ENCODE measurements around the gene IRF1. TPM values are rescaled to one million over a fixed set of nuclear protein-coding genes. Genes with fewer than 3 reads are reported as not detected.
"Not testable (repeated sequence)": the region's sequence is repeated elsewhere in the genome, so short reads cannot be mapped to it uniquely, and the experiment has no call there.

IRF1 gene
- polyA plus RNA-seq (ENCODE audit: low read depth in 6 of 6) = 100 to 1,000 TPM; 228 to 332 (median 296) TPM

GRCh38 chr5:132490484-132491367, at the start of gene IRF1:
Gene IRF1, minus strand, starts transcription at chr5:132490773. Its CDS starts 1,295 bp downstream, at chr5:132489478.
- ATAC-seq (ENCODE audit: low read depth in 2 of 2) = peak; percentile 70
- Mint-ChIP-seq H3K27ac (peak within 1 kb of the TSS; percentile 99 to 100 (median 99)), H3K27me3 (no peaks in the 10 kb centered on the region), H3K4me3 (peak within 1 kb of the TSS; percentile 95 to 99 (median 97)), H3K9me3 (no peaks in the 10 kb centered on the region), H3K36me3 (peaks cover 17 to 21% of the 10 kb centered on the region in 2 donors), H3K4me1 (peaks cover 55 to 80% (median 75%) of the 10 kb centered on the region in 3 donors)
- DNase-seq = peak; percentile 99

GRCh38 chr5:132540149-132540548, 49.6 kb upstream of the IRF1 start:
- Mint-ChIP-seq H3K4me3 (no peak overlapping the region), H3K36me3 (no peaks in the 10 kb centered on the region), H3K9me3 (no peaks in the 10 kb centered on the region), H3K4me1 (peaks cover 0 to 2% (median 0%) of the 10 kb centered on the region in 3 donors), H3K27me3 (peaks cover 0 to 15% (median 8%) of the 10 kb centered on the region in 3 donors), H3K27ac (no peak overlapping the region)
- ATAC-seq (ENCODE audit: low read depth in 2 of 2) = no peak
- DNase-seq = no peak

- Mint-ChIP-seq H3K27ac (no peak overlapping the region), H3K27me3 (peaks cover 4 to 17% (median 8%) of the 10 kb centered on the region in 3 donors), H3K9me3 (no peaks in the 10 kb centered on the region), H3K4me1 (peaks cover 0 to 2% (median 0%) of the 10 kb centered on the region in 3 donors), H3K36me3 (no peaks in the 10 kb centered on the region), H3K4me3 (no peak overlapping the region)
- DNase-seq (no peak), ATAC-seq (ENCODE audit: low read depth in 2 of 2) (no peak)
These were observed 49.1 kb upstream of the IRF1 start for GRCh38 chr5:132539716-132540115.

GRCh38 chr5:132530946-132531345, 40.4 kb upstream of the IRF1 start:
- Mint-ChIP-seq H3K36me3 (no peaks in the 10 kb centered on the region), H3K4me3 (no peak overlapping the region), H3K27me3 (peaks cover 4 to 9% (median 4%) of the 10 kb centered on the region in 3 donors), H3K9me3 (no peaks in the 10 kb centered on the region), H3K27ac (peak overlapping the region in 1 of 6 donors; percentile 39), H3K4me1 (peaks cover 27 to 34% (median 33%) of the 10 kb centered on the region in 3 donors)
- DNase-seq (no peak), ATAC-seq (ENCODE audit: low read depth in 2 of 2) (no peak)

- peak; percentile 67 for ATAC-seq (ENCODE audit: low read depth in 2 of 2)
- Mint-ChIP-seq H3K4me3 (peak overlapping the region in 4 of 8 donors; percentile 35 to 59 (median 46)), H3K4me1 (peaks cover 42 to 53% (median 52%) of the 10 kb centered on the region in 3 donors), H3K9me3 (no peaks in the 10 kb centered on the region), H3K27me3 (no peaks in the 10 kb centered on the region), H3K36me3 (no peaks in the 10 kb centered on the region), H3K27ac (no peak overlapping the region)
- peak; percentile 44 for DNase-seq
These were observed 38.5 kb upstream of the IRF1 start for GRCh38 chr5:132528866-132529634.

- peak overlapping the region in 2 of 6 donors; percentile 15 to 70 for H3K27ac Mint-ChIP-seq
These were observed 37.4 kb upstream of the IRF1 start for GRCh38 chr5:132528021-132528420.

GRCh38 chr5:132526974-132527564, 36.5 kb upstream of the IRF1 start:
- Mint-ChIP-seq H3K9me3 (peaks cover 0 to 4% (median 0%) of the 10 kb centered on the region in 7 donors), H3K36me3 (no peaks in the 10 kb centered on the region), H3K27me3 (no peaks in the 10 kb centered on the region), H3K4me3 (peak overlapping the region in 7 of 8 donors; percentile 0 to 74 (median 68)), H3K4me1 (peaks cover 42 to 58% (median 57%) of the 10 kb centered on the region in 3 donors), H3K27ac (peak overlapping the region in 3 of 6 donors; percentile 8 to 63 (median 34))
- ATAC-seq (ENCODE audit: low read depth in 2 of 2) (no peak), DNase-seq (no peak)

More at GRCh38 chr5:132528021-132528420, 37.4 kb upstream of the IRF1 start:
- H3K4me1 Mint-ChIP-seq = peaks cover 42 to 57% (median 53%) of the 10 kb centered on the region in 3 donors
- no peaks in the 10 kb centered on the region for H3K9me3 Mint-ChIP-seq
- no peak for ATAC-seq (ENCODE audit: low read depth in 2 of 2)
- DNase-seq = no peak
- no peaks in the 10 kb centered on the region for H3K27me3 Mint-ChIP-seq
- peak overlapping the region in 1 of 8 donors; percentile 82 for H3K4me3 Mint-ChIP-seq
- no peaks in the 10 kb centered on the region for H3K36me3 Mint-ChIP-seq

GRCh38 chr5:132526290-132526973, 35.9 kb upstream of the IRF1 start:
- Mint-ChIP-seq H3K36me3 (no peaks in the 10 kb centered on the region), H3K27ac (peak overlapping the region in 4 of 6 donors; percentile 8 to 69 (median 64)), H3K4me1 (peaks cover 42 to 61% (median 59%) of the 10 kb centered on the region in 3 donors), H3K27me3 (no peaks in the 10 kb centered on the region), H3K9me3 (peaks cover 0 to 4% (median 0%) of the 10 kb centered on the region in 7 donors), H3K4me3 (peak overlapping the region in 7 of 8 donors; percentile 9 to 91 (median 72))
- DNase-seq (peak; percentile 49), ATAC-seq (ENCODE audit: low read depth in 2 of 2) (peak; percentile 24 to 34)

GRCh38 chr5:132525299-132525724, 34.7 kb upstream of the IRF1 start:
- Mint-ChIP-seq H3K4me1 (peaks cover 42 to 69% (median 67%) of the 10 kb centered on the region in 3 donors), H3K27ac (peak overlapping the region in 4 of 6 donors; percentile 22 to 87 (median 54)), H3K27me3 (no peaks in the 10 kb centered on the region), H3K4me3 (peak overlapping the region; percentile 2 to 91 (median 76)), H3K9me3 (peaks cover 0 to 4% (median 0%) of the 10 kb centered on the region in 7 donors), H3K36me3 (no peaks in the 10 kb centered on the region)
- ATAC-seq (ENCODE audit: low read depth in 2 of 2) (peak; percentile 80 to 82), DNase-seq (peak; percentile 63)

- not testable (repeated sequence) for H3K9me3 Mint-ChIP-seq; H3K36me3 Mint-ChIP-seq; H3K27me3 Mint-ChIP-seq; ATAC-seq (ENCODE audit: low read depth in 2 of 2); DNase-seq
- Mint-ChIP-seq H3K4me3 (peak overlapping the region in 6 of 8 donors; percentile 61 to 90 (median 76)), H3K4me1 (peaks cover 42 to 72% (median 70%) of the 10 kb centered on the region in 3 donors), H3K27ac (peak overlapping the region in 4 of 6 donors; percentile 22 to 87 (median 54))
These were observed 34.3 kb upstream of the IRF1 start for GRCh38 chr5:132524877-132525276.

- ATAC-seq (ENCODE audit: low read depth in 2 of 2); H3K36me3 Mint-ChIP-seq; H3K9me3 Mint-ChIP-seq; H3K27me3 Mint-ChIP-seq; H3K27ac Mint-ChIP-seq; DNase-seq: not testable (repeated sequence)
- Mint-ChIP-seq H3K4me3 (peak overlapping the region in 1 of 8 donors; percentile 42), H3K4me1 (peaks cover 24 to 49% (median 47%) of the 10 kb centered on the region in 3 donors)
These were observed 31.5 kb upstream of the IRF1 start for GRCh38 chr5:132522067-132522466.

- ATAC-seq (ENCODE audit: low read depth in 2 of 2); DNase-seq; H3K27me3 Mint-ChIP-seq; H3K4me1 Mint-ChIP-seq; H3K4me3 Mint-ChIP-seq; H3K36me3 Mint-ChIP-seq: not testable (repeated sequence)
- Mint-ChIP-seq H3K27ac (peak overlapping the region in 1 of 6 donors; percentile 86), H3K9me3 (peaks cover 2 to 11% (median 5%) of the 10 kb centered on the region in 7 donors)
These were observed 23.2 kb upstream of the IRF1 start for GRCh38 chr5:132513618-132514336.
